H9 (cell line): ENCODE data around the gene DOC2B. TPM values are rescaled to one million over a fixed set of nuclear protein-coding genes. Genes with fewer than 3 reads are reported as not detected.

ENCODE experiments used
- DNase-seq: peaks from one replicate; pipeline ENCODE4 v3.0.0-alpha.2; 2017
- H2AFZ ChIP-seq: one replicate; pipeline ENCODE4 v1.6.1; 2013; ENCODE audit warnings: mild to moderate bottlenecking, low read length, control low read depth, moderate library complexity
- H2AK5ac ChIP-seq: 2 replicates; pipeline ENCODE4 v1.6.1; 2013; ENCODE audit warnings: low read length, control low read depth, mixed read lengths; ENCODE audit not compliant: insufficient read length
- H2BK120ac ChIP-seq: one replicate; pipeline ENCODE4 v1.6.1; 2013; ENCODE audit warnings: low read depth, mild to moderate bottlenecking, low read length, control low read depth, inconsistent platforms; ENCODE audit not compliant: poor library complexity, severe bottlenecking
- H2BK12ac ChIP-seq: 2 replicates; pipeline ENCODE4 v1.6.1; 2013; ENCODE audit warnings: low read length, control low read depth, mixed read lengths, low read depth; ENCODE audit not compliant: insufficient read length
- H2BK15ac ChIP-seq: 2 replicates; pipeline ENCODE4 v1.6.1; 2013; ENCODE audit warnings: low read depth, low read length, control low read depth
- H2BK20ac ChIP-seq: one replicate; pipeline ENCODE4 v1.6.1; 2013; ENCODE audit warnings: low read depth, mild to moderate bottlenecking, low read length, control low read depth, inconsistent platforms; ENCODE audit not compliant: poor library complexity, severe bottlenecking
- H2BK5ac ChIP-seq: 2 replicates; pipeline ENCODE4 v1.6.1; 2013; ENCODE audit warnings: low read length, control low read depth, mixed read lengths; ENCODE audit not compliant: insufficient read length
- H3K14ac ChIP-seq: 2 replicates; pipeline ENCODE4 v1.6.1; 2013; ENCODE audit warnings: low read length, control low read depth; ENCODE audit not compliant: insufficient read depth
- H3K18ac ChIP-seq: 2 replicates; pipeline ENCODE4 v1.6.1; 2013; ENCODE audit warnings: low read depth, mild to moderate bottlenecking, mixed read lengths, low read length, control low read depth; ENCODE audit not compliant: insufficient read length
- H3K23ac ChIP-seq: 2 replicates; pipeline ENCODE4 v1.6.1; 2013; ENCODE audit warnings: low read length, control low read depth, mixed read lengths, low read depth; ENCODE audit not compliant: insufficient read length
- H3K23me2 ChIP-seq: 2 replicates; pipeline ENCODE4 v1.6.1; 2013; ENCODE audit warnings: low read depth, mild to moderate bottlenecking, mixed read lengths, low read length, control low read depth; ENCODE audit not compliant: insufficient read length, poor library complexity, severe bottlenecking
- H3K27ac ChIP-seq: 2 replicates; pipeline ENCODE4 v1.5.1; 2013; ENCODE audit warnings: low read length, control low read depth, mixed read lengths, low read depth; ENCODE audit not compliant: insufficient read length
- H3K27me3 ChIP-seq: 2 replicates; pipeline ENCODE4 v1.6.1; 2013; ENCODE audit warnings: low read length, control low read depth, inconsistent platforms; ENCODE audit not compliant: insufficient read depth
- H3K4ac ChIP-seq: 2 replicates; pipeline ENCODE4 v1.6.1; 2013; ENCODE audit warnings: low read depth, mild to moderate bottlenecking, control low read depth, inconsistent platforms, low read length, moderate library complexity
- H3K4me1 ChIP-seq: 2 replicates; pipeline ENCODE4 v1.6.1; 2013; ENCODE audit warnings: low read length, control low read depth, inconsistent platforms; ENCODE audit not compliant: insufficient read depth
- H3K4me2 ChIP-seq: 2 replicates; pipeline ENCODE4 v1.6.1; 2013; ENCODE audit warnings: low read length, control low read depth, mixed read lengths; ENCODE audit not compliant: insufficient read length, insufficient read depth
- H3K56ac ChIP-seq: 2 replicates; pipeline ENCODE4 v1.6.1; 2013; ENCODE audit warnings: low read depth, mild to moderate bottlenecking, mixed read lengths, low read length, control low read depth; ENCODE audit not compliant: insufficient read length
- H3K79me1 ChIP-seq: 2 replicates; pipeline ENCODE4 v1.6.1; 2013; ENCODE audit warnings: low read depth, mild to moderate bottlenecking, moderate library complexity, low read length, control low read depth, inconsistent platforms; ENCODE audit not compliant: insufficient read depth, poor library complexity, severe bottlenecking
- H3K79me2 ChIP-seq: 2 replicates; pipeline ENCODE4 v1.6.1; 2013; ENCODE audit warnings: low read length, control low read depth, inconsistent platforms; ENCODE audit not compliant: insufficient read depth
- H3K9ac ChIP-seq: 2 replicates; pipeline ENCODE4 v1.6.1; 2013; ENCODE audit warnings: low read length, control low read depth, mixed read lengths; ENCODE audit not compliant: insufficient read length; ENCODE audit errors: extremely low read depth
- H3K9me3 ChIP-seq: one replicate; pipeline ENCODE4 v1.6.1; 2013; ENCODE audit warnings: low read depth, low read length, inconsistent platforms; ENCODE audit not compliant: control insufficient read depth
- H3T11ph ChIP-seq: one replicate; pipeline ENCODE4 v1.6.1; 2013; ENCODE audit warnings: mild to moderate bottlenecking, low read length, control low read depth, inconsistent platforms
- H4K20me1 ChIP-seq: one replicate; pipeline ENCODE4 v1.6.1; 2013; ENCODE audit not compliant: control insufficient read depth, insufficient read length, insufficient read depth
- H4K5ac ChIP-seq: 2 replicates; pipeline ENCODE4 v1.6.1; 2013; ENCODE audit warnings: low read depth, mild to moderate bottlenecking, mixed read lengths, low read length, control low read depth; ENCODE audit not compliant: insufficient read length
- H4K8ac ChIP-seq: replicated peaks from 2 replicates; pipeline ENCODE4 v1.6.1; 2013; ENCODE audit warnings: low read length, control low read depth, mixed read lengths, low read depth; ENCODE audit not compliant: insufficient read length
- H4K91ac ChIP-seq: 2 replicates; pipeline ENCODE4 v1.6.1; 2013; ENCODE audit warnings: low read depth, mild to moderate bottlenecking, moderate library complexity, mixed read lengths, low read length, control low read depth; ENCODE audit not compliant: insufficient read length
- H3K27ac Mint-ChIP-seq, 3 experiments: 2 replicates in 2 of 3; 3 replicates in 1 of 3; pipeline ENCODE4 v1.8.0; 2020 to 2021; ENCODE audit warnings: mixed read lengths in 3 of 3, mild to moderate bottlenecking in 1 of 3, moderate library complexity in 1 of 3
- H3K27me3 Mint-ChIP-seq: 2 replicates; pipeline ENCODE4 v1.8.0; 2021; ENCODE audit warnings: low read depth, mild to moderate bottlenecking, moderate library complexity, mixed read lengths
- H3K36me3 Mint-ChIP-seq, 3 experiments: 2 replicates in 2 of 3; 3 replicates in 1 of 3; pipeline ENCODE4 v1.8.0; 2020 to 2021; ENCODE audit warnings: low read depth in 3 of 3, mixed read lengths in 3 of 3; ENCODE audit not compliant: insufficient read depth in 1 of 3
- H3K4me1 Mint-ChIP-seq, 2 experiments: 2 replicates each; pipeline ENCODE4 v1.8.0; 2020; ENCODE audit warnings: mixed read lengths in 2 of 2
- H3K4me3 Mint-ChIP-seq, 2 experiments: 2 replicates in 1 of 2; 3 replicates in 1 of 2; pipeline ENCODE4 v1.8.0; 2020 to 2021; ENCODE audit warnings: mild to moderate bottlenecking in 2 of 2, mixed read lengths in 2 of 2, moderate library complexity in 1 of 2
- H3K9me3 Mint-ChIP-seq, 2 experiments: 2 replicates in 1 of 2; 3 replicates in 1 of 2; pipeline ENCODE4 v1.8.0; 2020; ENCODE audit warnings: mild to moderate bottlenecking in 2 of 2, mixed read lengths in 2 of 2, moderate library complexity in 1 of 2
- WGBS: extraction: QIAGEN DNeasy Blood & Tissue Kit; methylation state at CpG from one replicate; pipeline ENCODE4 v1.1.7; 2013; ENCODE audit warnings: missing lambda C conversion rate, low lambda C conversion rate, mixed read lengths; ENCODE audit not compliant: insufficient read length; ENCODE audit errors: extremely low coverage; 5-methylcytosine and 5-hydroxymethylcytosine counted together
- total RNA-seq: library from RNA; stranded (reverse); gene quantifications from 2 replicates; pipeline ENCODE4 v1.2.1, GENCODE V29; 2021
- TF ChIP-seq, protein P1 (sequence below): fragments of 200-600 bp; sonication (generic); conservative IDR thresholded peaks from 3 replicates; pipeline ENCODE4 v1.8.0; 2021; ENCODE audit warnings: antibody characterized with exemption, mild to moderate bottlenecking

Gene DOC2B
- total RNA-seq, 1 experiment from 2014 or later = 2.1 TPM

DNA sequence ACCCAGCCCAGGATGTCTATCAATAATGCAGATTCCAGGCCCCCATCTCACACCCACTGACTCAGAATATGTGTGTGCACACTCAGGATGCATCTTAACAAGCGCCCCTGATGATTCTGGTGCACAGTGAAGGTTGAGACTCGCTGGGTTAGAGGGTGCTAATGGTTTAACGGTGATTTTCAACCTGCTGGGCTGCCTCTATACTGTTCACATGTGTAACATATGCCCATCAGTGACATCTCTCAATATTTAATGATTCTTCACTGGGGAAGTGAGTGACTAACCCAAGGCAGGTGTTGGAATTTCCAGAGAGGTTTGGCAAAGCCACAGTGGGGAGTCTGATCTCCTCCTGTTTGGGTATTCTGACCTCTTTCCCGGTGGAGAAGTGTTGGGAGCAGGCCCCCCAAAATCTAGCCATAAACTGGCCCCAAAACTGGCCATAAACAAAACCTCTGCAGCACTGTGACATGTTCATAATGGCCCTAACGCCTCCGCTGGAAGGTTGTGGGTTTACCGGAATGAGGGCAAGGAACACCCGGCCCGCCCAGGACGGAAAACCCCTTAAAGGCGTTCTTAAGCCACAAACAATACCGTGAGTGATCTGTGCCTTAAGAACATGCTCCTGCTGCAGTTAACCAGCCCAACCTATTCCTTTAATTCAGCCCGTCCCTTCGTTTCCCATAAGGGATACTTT is 4.1 kb upstream of the DOC2B start:
- Histone ChIP-seq H2BK15ac (no peak overlapping the region), H4K20me1 (no peaks in the 10 kb centered on the region), H4K5ac (no peak overlapping the region), H3K4me1 (no peaks in the 10 kb centered on the region), H3K56ac (no peak overlapping the region), H2BK120ac (no peak overlapping the region), H4K8ac (no peak overlapping the region), H3K18ac (no peak overlapping the region), H3K4me2 (no peak overlapping the region), H2BK5ac (no peak overlapping the region), H4K91ac (no peak overlapping the region), H3T11ph (no peak overlapping the region), H3K27ac (no peak overlapping the region), H2BK12ac (no peak overlapping the region), H3K14ac (no peak overlapping the region), H2BK20ac (no peak overlapping the region), H2AFZ (no peak overlapping the region), H3K9ac (no peak overlapping the region), H3K23ac (no peak overlapping the region), H3K79me2 (no peaks in the 10 kb centered on the region), H3K23me2 (no peaks in the 10 kb centered on the region), H3K79me1 (no peaks in the 10 kb centered on the region), H3K4ac (no peak overlapping the region), H3K9me3 (no peaks in the 10 kb centered on the region), H3K27me3 (peaks cover 8% of the 10 kb centered on the region; the same call in 1 of the 2 replicates), H2AK5ac (no peak overlapping the region)
- WGBS = no CpG with 5 or more reads among the region's 14 CpGs
- Mint-ChIP-seq H3K27ac (no peak overlapping the region), H3K27me3 (peaks cover 53% of the 10 kb centered on the region), H3K4me1 (peaks cover 17 to 27% of the 10 kb centered on the region in 2 experiments), H3K4me3 (no peak overlapping the region), H3K9me3 (no peaks in the 10 kb centered on the region; a peak in 1 of 5 replicates), H3K36me3 (no peaks in the 10 kb centered on the region; a peak in 1 of 7 replicates)
- DNase-seq = no peak
- TF ChIP-seq, protein P1, sequence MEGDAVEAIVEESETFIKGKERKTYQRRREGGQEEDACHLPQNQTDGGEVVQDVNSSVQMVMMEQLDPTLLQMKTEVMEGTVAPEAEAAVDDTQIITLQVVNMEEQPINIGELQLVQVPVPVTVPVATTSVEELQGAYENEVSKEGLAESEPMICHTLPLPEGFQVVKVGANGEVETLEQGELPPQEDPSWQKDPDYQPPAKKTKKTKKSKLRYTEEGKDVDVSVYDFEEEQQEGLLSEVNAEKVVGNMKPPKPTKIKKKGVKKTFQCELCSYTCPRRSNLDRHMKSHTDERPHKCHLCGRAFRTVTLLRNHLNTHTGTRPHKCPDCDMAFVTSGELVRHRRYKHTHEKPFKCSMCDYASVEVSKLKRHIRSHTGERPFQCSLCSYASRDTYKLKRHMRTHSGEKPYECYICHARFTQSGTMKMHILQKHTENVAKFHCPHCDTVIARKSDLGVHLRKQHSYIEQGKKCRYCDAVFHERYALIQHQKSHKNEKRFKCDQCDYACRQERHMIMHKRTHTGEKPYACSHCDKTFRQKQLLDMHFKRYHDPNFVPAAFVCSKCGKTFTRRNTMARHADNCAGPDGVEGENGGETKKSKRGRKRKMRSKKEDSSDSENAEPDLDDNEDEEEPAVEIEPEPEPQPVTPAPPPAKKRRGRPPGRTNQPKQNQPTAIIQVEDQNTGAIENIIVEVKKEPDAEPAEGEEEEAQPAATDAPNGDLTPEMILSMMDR = no peak
